Small intestine (tissue), 7 donors: ENCODE data around the gene SMIM1. TPM values are rescaled to one million over a fixed set of nuclear protein-coding genes. Genes with fewer than 3 reads are reported as not detected.
A peak's percentile ranks its signal among the peaks of the same experiment; 100 is the strongest.
"Not testable (repeated sequence)": the region's sequence is repeated elsewhere in the genome, so short reads cannot be mapped to it uniquely, and the experiment has no call there.

Source experiments
- DNase-seq, 2 donors: peaks; one replicate each; pipeline versions ENCODE4 v3.0.0 to v3.0.0-alpha.2; 2013
- FAIRE-seq: peaks from 2 replicates; lab custom pipeline; 2012; peaks lifted over from hg19 to GRCh38; lab: Jason Lieb, UNC
- H3K27ac ChIP-seq, 3 donors: one replicate each; pipeline ENCODE4 v1.5.1; 2013; ENCODE audit warnings: low read length in 2 of 3, mild to moderate bottlenecking in 2 of 3, control low read depth in 1 of 3, inconsistent platforms in 1 of 3, low read depth in 1 of 3, moderate library complexity in 1 of 3
- H3K27me3 ChIP-seq, 3 donors: one replicate each; pipeline ENCODE4 v1.6.1; 2013; ENCODE audit warnings: low read length in 3 of 3, inconsistent platforms in 1 of 3; ENCODE audit not compliant: control insufficient read depth in 3 of 3, insufficient read depth in 3 of 3
- H3K36me3 ChIP-seq, 3 donors: one replicate each; pipeline ENCODE4 v1.6.1; 2013; ENCODE audit warnings: low read length in 3 of 3, inconsistent platforms in 1 of 3, low read depth in 1 of 3, mild to moderate bottlenecking in 1 of 3, moderate library complexity in 1 of 3; ENCODE audit not compliant: control insufficient read depth in 3 of 3, insufficient read depth in 2 of 3
- H3K4me1 ChIP-seq, 3 donors: one replicate each; pipeline ENCODE4 v1.6.1; 2013; ENCODE audit warnings: low read length in 2 of 3, inconsistent platforms in 1 of 3, low read depth in 1 of 3, mild to moderate bottlenecking in 1 of 3, moderate library complexity in 1 of 3; ENCODE audit not compliant: control insufficient read depth in 3 of 3, insufficient read depth in 2 of 3
- H3K4me3 ChIP-seq, 3 donors: one replicate each; pipeline ENCODE4 v1.5.1; 2013; ENCODE audit warnings: low read length in 3 of 3, control low read depth in 1 of 3, inconsistent platforms in 1 of 3, low read depth in 1 of 3, mild to moderate bottlenecking in 1 of 3, moderate library complexity in 1 of 3
- H3K9me3 ChIP-seq, 2 donors: one replicate each; pipeline ENCODE4 v1.6.1; 2013; ENCODE audit warnings: low read depth in 1 of 2, low read length in 1 of 2; ENCODE audit not compliant: control insufficient read depth in 2 of 2, insufficient read depth in 1 of 2
- WGBS, 3 donors: extraction: QIAGEN DNeasy Blood & Tissue Kit; methylation state at CpG; one replicate each; pipeline ENCODE4 v1.1.7; 2013; 5-methylcytosine and 5-hydroxymethylcytosine counted together
- polyA plus RNA-seq, 4 donors: library from polyadenylated mRNA; stranded (reverse) in 3 of 4; unstranded in 1 of 4; fragments of 200-250 nt in 3 of 4; fragments of 120-200 nt in 1 of 4; gene quantifications; one replicate each; pipeline versions ENCODE4 v1.2.1 to v1.2.3, GENCODE V29; 2013
- donor health status: healthy with polysubstance abuse.
- donor health status: control.
- donor health status: control.
- donor health status: Bipolar disorder and iron deficiency.
- donor health status: healthy.

The SMIM1 gene
- polyA plus RNA-seq, 4 donors: 2.1 to 89.2 TPM; not detected in 2

- Histone ChIP-seq H3K4me3 (peak overlapping the region; percentile 49 to 69 (median 62)), H3K27ac (peak overlapping the region in 1 of 3 donors; percentile 60)
- peak in 1 of 2 donors; percentile 41 for DNase-seq
Observed at GRCh38 chr1:3746389-3746829, 26.1 kb upstream of the SMIM1 start.

GRCh38 chr1:3746830-3747521 lies 25.6 kb upstream of the SMIM1 start:
- FAIRE-seq: no peak

More at GRCh38 chr1:3746389-3746829, 26.1 kb upstream of the SMIM1 start:
- H3K36me3 ChIP-seq: peaks cover 0 to 25% (median 0%) of the 10 kb centered on the region in 3 donors
- WGBS, 3 donors: 25 to 52% (median 50%) methylated on average over 35 of the region's 35 CpGs
- no peaks in the 10 kb centered on the region for H3K9me3 ChIP-seq
- peaks cover 0 to 6% (median 3%) of the 10 kb centered on the region in 3 donors for H3K4me1 ChIP-seq
- FAIRE-seq: no peak
- H3K27me3 ChIP-seq: peaks cover 0 to 9% (median 0%) of the 10 kb centered on the region in 3 donors

GRCh38 chr1:3747522-3747848 lies 25.1 kb upstream of the SMIM1 start:
- Histone ChIP-seq H3K36me3 (peaks cover 0 to 15% (median 0%) of the 10 kb centered on the region in 3 donors), H3K27ac (no peak overlapping the region)

More at GRCh38 chr1:3746830-3747521, 25.6 kb upstream of the SMIM1 start:
- H3K9me3 ChIP-seq: no peaks in the 10 kb centered on the region
- peak; percentile 82 to 94 for DNase-seq
- peak overlapping the region in 1 of 3 donors; percentile 60 for H3K27ac ChIP-seq
- peak overlapping the region; percentile 49 to 69 (median 62) for H3K4me3 ChIP-seq
- peaks cover 0 to 20% (median 0%) of the 10 kb centered on the region in 3 donors for H3K36me3 ChIP-seq
- WGBS, 3 donors: 2 to 18% (median 9%) methylated on average over 49 to 73 of the region's 73 CpGs
- peaks cover 0 to 9% (median 0%) of the 10 kb centered on the region in 3 donors for H3K27me3 ChIP-seq
- H3K4me1 ChIP-seq: peaks cover 0 to 6% (median 3%) of the 10 kb centered on the region in 3 donors

GRCh38 chr1:3747903-3748302 lies 24.6 kb upstream of the SMIM1 start:
- Histone ChIP-seq H3K27ac (no peak overlapping the region), H3K36me3 (peaks cover 0 to 10% (median 0%) of the 10 kb centered on the region in 3 donors), H3K4me1 (peaks cover 0 to 6% (median 3%) of the 10 kb centered on the region in 3 donors), H3K4me3 (peak overlapping the region in 1 of 3 donors; percentile 49), H3K9me3 (no peaks in the 10 kb centered on the region), H3K27me3 (peaks cover 0 to 11% (median 0%) of the 10 kb centered on the region in 3 donors)
- WGBS, 3 donors: 43 to 73% (median 52%) methylated on average over 13 of the region's 13 CpGs
- DNase-seq: no peak
- FAIRE-seq: no peak

More at GRCh38 chr1:3747522-3747848, 25.1 kb upstream of the SMIM1 start:
- DNase-seq (no peak), FAIRE-seq (no peak)
- no peaks in the 10 kb centered on the region for H3K9me3 ChIP-seq
- 10 to 35% (median 20%) methylated on average over 6 of the region's 6 CpGs for WGBS, 3 donors
- H3K27me3 ChIP-seq: peaks cover 0 to 9% (median 0%) of the 10 kb centered on the region in 3 donors
- peaks cover 0 to 6% (median 3%) of the 10 kb centered on the region in 3 donors for H3K4me1 ChIP-seq
- H3K4me3 ChIP-seq: peak overlapping the region; percentile 49 to 69 (median 62)

- not testable (repeated sequence) for H3K4me3 ChIP-seq, H3K27ac ChIP-seq, H3K4me1 ChIP-seq, FAIRE-seq, H3K36me3 ChIP-seq, DNase-seq, H3K9me3 ChIP-seq
- peaks cover 0 to 12% (median 0%) of the 10 kb centered on the region in 3 donors for H3K27me3 ChIP-seq
- 39 to 69% (median 46%) methylated on average over 15 of the region's 15 CpGs for WGBS, 3 donors
Observed at GRCh38 chr1:3748316-3748900, 24.1 kb upstream of the SMIM1 start.

GRCh38 chr1:3749512-3749911 lies 23.0 kb upstream of the SMIM1 start:
- WGBS, 3 donors: 55 to 76% (median 62%) methylated on average over 5 of the region's 5 CpGs
- Histone ChIP-seq H3K9me3 (no peaks in the 10 kb centered on the region), H3K27me3 (peaks cover 0 to 12% (median 0%) of the 10 kb centered on the region in 3 donors), H3K36me3 (peaks cover 0 to 4% (median 0%) of the 10 kb centered on the region in 3 donors), H3K27ac (no peak overlapping the region), H3K4me1 (peaks cover 0 to 6% (median 3%) of the 10 kb centered on the region in 3 donors), H3K4me3 (no peak overlapping the region)
- no peak for DNase-seq
- FAIRE-seq: no peak

GRCh38 chr1:3750741-3751140 lies 21.8 kb upstream of the SMIM1 start:
- no peaks in the 10 kb centered on the region for H3K9me3 ChIP-seq
- no peak for FAIRE-seq
- H3K27ac ChIP-seq: no peak overlapping the region
- DNase-seq: no peak
- WGBS, 3 donors: 34 to 42% (median 38%) methylated on average over 6 of the region's 6 CpGs
- no peak overlapping the region for H3K4me3 ChIP-seq
- H3K36me3 ChIP-seq: no peaks in the 10 kb centered on the region
- peaks cover 0 to 6% (median 0%) of the 10 kb centered on the region in 3 donors for H3K4me1 ChIP-seq
- peaks cover 0 to 12% (median 0%) of the 10 kb centered on the region in 3 donors for H3K27me3 ChIP-seq

GRCh38 chr1:3752400-3752945 lies 20.1 kb upstream of the SMIM1 start, which contains the start of gene CCDC27:
TSS of gene CCDC27 (plus strand) at chr1:3752450. CDS start at chr1:3752482, 32 bp downstream.
- DNase-seq: no peak
- WGBS, 3 donors: 84 to 86% (median 84%) methylated on average over 17 of the region's 17 CpGs
- H3K9me3 ChIP-seq: no peaks in the 10 kb centered on the region
- no peak within 1 kb of the TSS for H3K4me3 ChIP-seq
- peaks cover 0 to 12% (median 0%) of the 10 kb centered on the region in 3 donors for H3K27me3 ChIP-seq
- H3K27ac ChIP-seq: no peak within 1 kb of the TSS
- no peak for FAIRE-seq
- no peaks in the 10 kb centered on the region for H3K36me3 ChIP-seq
- peaks cover 0 to 6% (median 0%) of the 10 kb centered on the region in 3 donors for H3K4me1 ChIP-seq
